HepG2 (cell line): ENCODE data around the gene ZNF302. TPM values are rescaled to one million over a fixed set of nuclear protein-coding genes. Genes with fewer than 3 reads are reported as not detected.

Source experiments
- CHD2 ChIP-seq: IDR thresholded peaks from 2 replicates; pipeline ENCODE4 v1.6.1; 2011; ENCODE audit warnings: low read depth, low read length, improper control_type of control experiment
- FOSL1 ChIP-seq: sonication (generic); formaldehyde crosslinking; IDR thresholded peaks from 2 replicates; pipeline ENCODE4 v1.9.0; 2021; ENCODE audit warnings: missing genetic modification reagents, borderline replicate concordance
- GATAD2A ChIP-seq: IDR thresholded peaks from 2 replicates; pipeline ENCODE4 v1.6.1; 2016
- NBN ChIP-seq: fragments of 450-650 bp; conservative IDR thresholded peaks from 2 replicates; pipeline ENCODE4 v1.6.1; 2017
- NFYB ChIP-seq: sonication (generic); formaldehyde crosslinking; IDR thresholded peaks from 2 replicates; pipeline ENCODE4 v1.4.0; 2020; ENCODE audit warnings: missing genetic modification reagents
- PHF5A ChIP-seq: IDR thresholded peaks from one replicate; pipeline ENCODE4 v1.6.1; 2018; ENCODE audit warnings: low read depth, missing genetic modification reagents; ENCODE audit not compliant: unreplicated experiment
- SNRNP70 ChIP-seq: fragments of 200-400 bp; formaldehyde crosslinking; IDR thresholded peaks from 2 replicates; pipeline ENCODE4 v1.6.1; 2017; ENCODE audit warnings: mild to moderate bottlenecking, low read depth, low read length, moderate library complexity
- TEAD2 ChIP-seq: sonication (generic); formaldehyde crosslinking; IDR thresholded peaks from 2 replicates; pipeline ENCODE4 v1.9.0; 2021; ENCODE audit warnings: missing genetic modification reagents
- ZNF205 ChIP-seq: IDR thresholded peaks from 2 replicates; pipeline ENCODE4 v1.6.1; 2018; ENCODE audit warnings: missing biosample characterization, missing genetic modification reagents
- ZNF468 ChIP-seq: sonication (generic); formaldehyde crosslinking; IDR thresholded peaks from 2 replicates; pipeline ENCODE4 v1.8.0; 2022; ENCODE audit warnings: mild to moderate bottlenecking, moderate library complexity, missing genetic modification reagents
- ZNF780A ChIP-seq: sonication (generic); formaldehyde crosslinking; IDR thresholded peaks from 2 replicates; pipeline ENCODE4 v1.8.0; 2022; ENCODE audit warnings: mild to moderate bottlenecking, missing genetic modification reagents, moderate library complexity
- polyA plus RNA-seq, 8 experiments: library from polyadenylated mRNA; depleted of rRNA in 3 of 8; stranded (reverse) in 7 of 8; unstranded in 1 of 8; fragments of >200 nt; fragmentation: Illumina TruSeq in 4 of 8; extraction: Trizol in 4 of 8; gene quantifications; 2 replicates each; pipeline versions ENCODE4 v1.2.1 to v1.2.3, GENCODE V29; 2011 to 2016; ENCODE audit warnings: low read depth in 4 of 8, missing spikeins in 1 of 8, mixed read lengths in 1 of 8; ENCODE audit not compliant: insufficient read depth in 1 of 8
- total RNA-seq, 5 experiments: library from RNA; depleted of rRNA; stranded (reverse); fragments of >200 nt; fragmentation: Illumina TruSeq; extraction: Trizol; gene quantifications; 2 replicates each; pipeline ENCODE4 v1.2.3, GENCODE V29; 2016; ENCODE audit warnings: low read depth in 1 of 5
- TF ChIP-seq, protein P1 (sequence below): sonication (generic); formaldehyde crosslinking; IDR thresholded peaks from 2 replicates; pipeline ENCODE4 v1.8.1; 2022; ENCODE audit warnings: mild to moderate bottlenecking, missing genetic modification reagents
- TF ChIP-seq, protein P2 (sequence below): sonication (generic); formaldehyde crosslinking; IDR thresholded peaks from 2 replicates; pipeline ENCODE4 v1.4.0; 2020; ENCODE audit warnings: missing genetic modification reagents
- TF ChIP-seq, protein P3 (sequence below): sonication (generic); formaldehyde crosslinking; IDR thresholded peaks from 2 replicates; pipeline ENCODE4 v1.9.0; 2021; ENCODE audit warnings: mild to moderate bottlenecking, missing genetic modification reagents
- TF ChIP-seq, protein P4 (sequence below): sonication (generic); formaldehyde crosslinking; IDR thresholded peaks from 2 replicates; pipeline ENCODE4 v1.4.0; 2020; ENCODE audit warnings: missing genetic modification reagents
- TF ChIP-seq, protein P5 (sequence below): sonication (generic); formaldehyde crosslinking; IDR thresholded peaks from 2 replicates; pipeline ENCODE4 v1.5.0; 2020; ENCODE audit warnings: missing genetic modification reagents
- TF ChIP-seq, protein P6 (sequence below): sonication (generic); formaldehyde crosslinking; IDR thresholded peaks from 2 replicates; pipeline ENCODE4 v1.4.0; 2020; ENCODE audit warnings: mild to moderate bottlenecking, low read depth, missing genetic modification reagents

The ZNF302 gene
- total and polyA plus RNA-seq, 2 of the 13 experiments (the other 11 are each of a cell fraction or from before 2014, with no cell fraction given), result not detected

DNA sequence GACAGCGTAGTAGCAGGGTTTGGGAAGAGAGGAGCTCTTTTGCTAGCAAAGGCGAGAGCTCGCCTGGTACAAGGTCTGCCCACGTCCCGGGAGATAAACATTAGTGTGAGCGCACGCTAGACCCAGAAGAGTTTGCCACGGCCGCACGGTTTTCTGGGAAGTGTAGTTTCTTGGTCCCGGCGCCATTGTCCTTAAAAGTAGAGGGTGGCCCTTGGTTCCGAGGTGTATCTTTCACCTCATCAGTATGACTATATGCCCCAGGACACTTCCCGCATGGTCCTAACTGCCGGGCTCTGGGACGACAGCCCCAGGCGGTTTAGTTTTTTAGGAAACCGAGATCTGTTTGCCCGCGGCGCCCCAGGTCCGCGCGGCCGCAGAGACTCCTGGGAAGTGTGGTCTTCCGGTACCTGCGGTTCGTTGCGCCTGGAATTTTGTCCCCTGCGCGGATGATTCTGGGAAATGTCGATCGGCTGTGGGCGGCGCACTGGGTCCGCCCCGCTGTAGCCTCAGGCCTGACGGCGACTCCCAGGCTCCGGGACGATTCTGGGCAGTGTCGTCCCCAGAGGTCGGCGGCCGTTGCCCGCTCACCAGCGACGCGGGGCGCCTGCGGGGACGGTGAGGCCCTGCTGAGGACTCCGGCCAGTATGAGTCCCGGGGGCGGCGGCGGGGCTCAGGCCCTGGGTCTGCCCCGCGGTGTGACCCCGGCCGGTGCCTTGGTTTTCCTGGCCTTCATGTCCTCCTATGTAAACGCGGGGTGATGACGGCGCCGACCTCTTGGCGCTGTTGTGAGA is 56.5 kb downstream of the ZNF302 start, which contains the start of gene ZNF181 (continued):
- TF ChIP-seq NFYB (CRISPR knock-in tag) (0 out of 2 replicates have a peak, but pooled peaks have one; percentile 21), ZNF205 (CRISPR knock-in tag) (0 out of 2 replicates have a peak, but pooled peaks have one; percentile 56), CHD2 (no peak), GATAD2A (CRISPR knock-in tag) (no peak; the same call in 1 of the 2 replicates), PHF5A (CRISPR knock-in tag) (peak; percentile 48), NBN (no peak), TEAD2 (CRISPR knock-in tag) (no peak), ZNF468 (CRISPR knock-in tag) (peak; percentile 79; the same call in 1 of the 2 replicates), ZNF780A (no peak), SNRNP70 (no peak), FOSL1 (CRISPR knock-in tag) (no peak; the same call in 1 of the 2 replicates)
- TF ChIP-seq, protein P1, sequence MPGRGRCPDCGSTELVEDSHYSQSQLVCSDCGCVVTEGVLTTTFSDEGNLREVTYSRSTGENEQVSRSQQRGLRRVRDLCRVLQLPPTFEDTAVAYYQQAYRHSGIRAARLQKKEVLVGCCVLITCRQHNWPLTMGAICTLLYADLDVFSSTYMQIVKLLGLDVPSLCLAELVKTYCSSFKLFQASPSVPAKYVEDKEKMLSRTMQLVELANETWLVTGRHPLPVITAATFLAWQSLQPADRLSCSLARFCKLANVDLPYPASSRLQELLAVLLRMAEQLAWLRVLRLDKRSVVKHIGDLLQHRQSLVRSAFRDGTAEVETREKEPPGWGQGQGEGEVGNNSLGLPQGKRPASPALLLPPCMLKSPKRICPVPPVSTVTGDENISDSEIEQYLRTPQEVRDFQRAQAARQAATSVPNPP (CRISPR knock-in tag), result no peak
- TF ChIP-seq, protein P2, sequence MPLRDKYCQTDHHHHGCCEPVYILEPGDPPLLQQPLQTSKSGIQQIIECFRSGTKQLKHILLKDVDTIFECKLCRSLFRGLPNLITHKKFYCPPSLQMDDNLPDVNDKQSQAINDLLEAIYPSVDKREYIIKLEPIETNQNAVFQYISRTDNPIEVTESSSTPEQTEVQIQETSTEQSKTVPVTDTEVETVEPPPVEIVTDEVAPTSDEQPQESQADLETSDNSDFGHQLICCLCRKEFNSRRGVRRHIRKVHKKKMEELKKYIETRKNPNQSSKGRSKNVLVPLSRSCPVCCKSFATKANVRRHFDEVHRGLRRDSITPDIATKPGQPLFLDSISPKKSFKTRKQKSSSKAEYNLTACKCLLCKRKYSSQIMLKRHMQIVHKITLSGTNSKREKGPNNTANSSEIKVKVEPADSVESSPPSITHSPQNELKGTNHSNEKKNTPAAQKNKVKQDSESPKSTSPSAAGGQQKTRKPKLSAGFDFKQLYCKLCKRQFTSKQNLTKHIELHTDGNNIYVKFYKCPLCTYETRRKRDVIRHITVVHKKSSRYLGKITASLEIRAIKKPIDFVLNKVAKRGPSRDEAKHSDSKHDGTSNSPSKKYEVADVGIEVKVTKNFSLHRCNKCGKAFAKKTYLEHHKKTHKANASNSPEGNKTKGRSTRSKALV (CRISPR knock-in tag), result no peak; the same call in 1 of the 2 replicates
- TF ChIP-seq, protein P3, sequence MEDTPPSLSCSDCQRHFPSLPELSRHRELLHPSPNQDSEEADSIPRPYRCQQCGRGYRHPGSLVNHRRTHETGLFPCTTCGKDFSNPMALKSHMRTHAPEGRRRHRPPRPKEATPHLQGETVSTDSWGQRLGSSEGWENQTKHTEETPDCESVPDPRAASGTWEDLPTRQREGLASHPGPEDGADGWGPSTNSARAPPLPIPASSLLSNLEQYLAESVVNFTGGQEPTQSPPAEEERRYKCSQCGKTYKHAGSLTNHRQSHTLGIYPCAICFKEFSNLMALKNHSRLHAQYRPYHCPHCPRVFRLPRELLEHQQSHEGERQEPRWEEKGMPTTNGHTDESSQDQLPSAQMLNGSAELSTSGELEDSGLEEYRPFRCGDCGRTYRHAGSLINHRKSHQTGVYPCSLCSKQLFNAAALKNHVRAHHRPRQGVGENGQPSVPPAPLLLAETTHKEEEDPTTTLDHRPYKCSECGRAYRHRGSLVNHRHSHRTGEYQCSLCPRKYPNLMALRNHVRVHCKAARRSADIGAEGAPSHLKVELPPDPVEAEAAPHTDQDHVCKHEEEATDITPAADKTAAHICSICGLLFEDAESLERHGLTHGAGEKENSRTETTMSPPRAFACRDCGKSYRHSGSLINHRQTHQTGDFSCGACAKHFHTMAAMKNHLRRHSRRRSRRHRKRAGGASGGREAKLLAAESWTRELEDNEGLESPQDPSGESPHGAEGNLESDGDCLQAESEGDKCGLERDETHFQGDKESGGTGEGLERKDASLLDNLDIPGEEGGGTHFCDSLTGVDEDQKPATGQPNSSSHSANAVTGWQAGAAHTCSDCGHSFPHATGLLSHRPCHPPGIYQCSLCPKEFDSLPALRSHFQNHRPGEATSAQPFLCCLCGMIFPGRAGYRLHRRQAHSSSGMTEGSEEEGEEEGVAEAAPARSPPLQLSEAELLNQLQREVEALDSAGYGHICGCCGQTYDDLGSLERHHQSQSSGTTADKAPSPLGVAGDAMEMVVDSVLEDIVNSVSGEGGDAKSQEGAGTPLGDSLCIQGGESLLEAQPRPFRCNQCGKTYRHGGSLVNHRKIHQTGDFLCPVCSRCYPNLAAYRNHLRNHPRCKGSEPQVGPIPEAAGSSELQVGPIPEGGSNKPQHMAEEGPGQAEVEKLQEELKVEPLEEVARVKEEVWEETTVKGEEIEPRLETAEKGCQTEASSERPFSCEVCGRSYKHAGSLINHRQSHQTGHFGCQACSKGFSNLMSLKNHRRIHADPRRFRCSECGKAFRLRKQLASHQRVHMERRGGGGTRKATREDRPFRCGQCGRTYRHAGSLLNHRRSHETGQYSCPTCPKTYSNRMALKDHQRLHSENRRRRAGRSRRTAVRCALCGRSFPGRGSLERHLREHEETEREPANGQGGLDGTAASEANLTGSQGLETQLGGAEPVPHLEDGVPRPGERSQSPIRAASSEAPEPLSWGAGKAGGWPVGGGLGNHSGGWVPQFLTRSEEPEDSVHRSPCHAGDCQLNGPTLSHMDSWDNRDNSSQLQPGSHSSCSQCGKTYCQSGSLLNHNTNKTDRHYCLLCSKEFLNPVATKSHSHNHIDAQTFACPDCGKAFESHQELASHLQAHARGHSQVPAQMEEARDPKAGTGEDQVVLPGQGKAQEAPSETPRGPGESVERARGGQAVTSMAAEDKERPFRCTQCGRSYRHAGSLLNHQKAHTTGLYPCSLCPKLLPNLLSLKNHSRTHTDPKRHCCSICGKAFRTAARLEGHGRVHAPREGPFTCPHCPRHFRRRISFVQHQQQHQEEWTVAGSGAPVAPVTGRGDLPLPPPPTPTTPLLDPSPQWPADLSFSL (CRISPR knock-in tag), result peak; percentile 18; the same call in 1 of the 2 replicates
- TF ChIP-seq, protein P4, sequence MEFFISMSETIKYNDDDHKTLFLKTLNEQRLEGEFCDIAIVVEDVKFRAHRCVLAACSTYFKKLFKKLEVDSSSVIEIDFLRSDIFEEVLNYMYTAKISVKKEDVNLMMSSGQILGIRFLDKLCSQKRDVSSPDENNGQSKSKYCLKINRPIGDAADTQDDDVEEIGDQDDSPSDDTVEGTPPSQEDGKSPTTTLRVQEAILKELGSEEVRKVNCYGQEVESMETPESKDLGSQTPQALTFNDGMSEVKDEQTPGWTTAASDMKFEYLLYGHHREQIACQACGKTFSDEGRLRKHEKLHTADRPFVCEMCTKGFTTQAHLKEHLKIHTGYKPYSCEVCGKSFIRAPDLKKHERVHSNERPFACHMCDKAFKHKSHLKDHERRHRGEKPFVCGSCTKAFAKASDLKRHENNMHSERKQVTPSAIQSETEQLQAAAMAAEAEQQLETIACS (CRISPR knock-in tag), result no peak
- TF ChIP-seq, protein P5, sequence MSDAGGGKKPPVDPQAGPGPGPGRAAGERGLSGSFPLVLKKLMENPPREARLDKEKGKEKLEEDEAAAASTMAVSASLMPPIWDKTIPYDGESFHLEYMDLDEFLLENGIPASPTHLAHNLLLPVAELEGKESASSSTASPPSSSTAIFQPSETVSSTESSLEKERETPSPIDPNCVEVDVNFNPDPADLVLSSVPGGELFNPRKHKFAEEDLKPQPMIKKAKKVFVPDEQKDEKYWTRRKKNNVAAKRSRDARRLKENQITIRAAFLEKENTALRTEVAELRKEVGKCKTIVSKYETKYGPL (CRISPR knock-in tag), result 0 out of 2 replicates have a peak, but pooled peaks have one; percentile 25
- TF ChIP-seq, protein P6, sequence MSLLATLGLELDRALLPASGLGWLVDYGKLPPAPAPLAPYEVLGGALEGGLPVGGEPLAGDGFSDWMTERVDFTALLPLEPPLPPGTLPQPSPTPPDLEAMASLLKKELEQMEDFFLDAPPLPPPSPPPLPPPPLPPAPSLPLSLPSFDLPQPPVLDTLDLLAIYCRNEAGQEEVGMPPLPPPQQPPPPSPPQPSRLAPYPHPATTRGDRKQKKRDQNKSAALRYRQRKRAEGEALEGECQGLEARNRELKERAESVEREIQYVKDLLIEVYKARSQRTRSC (CRISPR knock-in tag), result no peak
